IMR-90 (cell line): ENCODE results near the gene DHRS13. TPM values are rescaled to one million over a fixed set of nuclear protein-coding genes. Genes with fewer than 3 reads are reported as not detected.

Experiments used
- ATAC-seq: fragments of 200-7000 bp; cut with Tn5 transposase; 2 replicates; pipeline ENCODE4 v1.9.1; 2020; ENCODE audit warnings: low read depth, mild to moderate bottlenecking, moderate library complexity
- BruUV-seq: library from RNA; stranded (reverse); fragments of 400-500 nt; replicated peaks from 2 replicates; lab custom pipeline; 2021; lab: Mats Ljungman, UMichigan
- CTCF ChIA-PET: fragments of 300-600 bp; formaldehyde crosslinking; extraction: SDS; loops from one replicate; lab custom pipeline; 2021; ENCODE audit warnings: antibody characterized with exemption; lab: Yijun Ruan, JAX
- POLR2A ChIA-PET: fragments of 300-600 bp; sonication (Branson Sonifier 250); formaldehyde crosslinking; loops from one replicate; lab custom pipeline; 2022; ENCODE audit warnings: antibody characterized with exemption; ENCODE audit not compliant: unreplicated experiment; lab: Charles Lee
- DNase-seq: peaks from one replicate; pipeline ENCODE4 v3.0.0; 2013
- H2AFZ ChIP-seq: replicated peaks from 2 replicates; pipeline ENCODE3; 2013; ENCODE audit warnings: low read length, mild to moderate bottlenecking; ENCODE audit not compliant: poor library complexity
- H2AK5ac ChIP-seq: 2 replicates; pipeline ENCODE4 v1.6.1; 2013; ENCODE audit warnings: low read depth, low read length, inconsistent platforms
- H2AK9ac ChIP-seq: replicated peaks from 2 replicates; pipeline ENCODE3; 2013; ENCODE audit warnings: mild to moderate bottlenecking, low read depth, low read length, moderate library complexity; ENCODE audit not compliant: poor library complexity
- H2BK120ac ChIP-seq: 2 replicates; pipeline ENCODE4 v1.6.1; 2013; ENCODE audit warnings: low read depth, low read length, inconsistent platforms
- H2BK15ac ChIP-seq: 3 replicates; pipeline ENCODE4 v1.6.1; 2013; ENCODE audit warnings: low read depth, low read length, inconsistent platforms
- H2BK20ac ChIP-seq: 2 replicates; pipeline ENCODE4 v1.6.1; 2013; ENCODE audit warnings: low read depth, mild to moderate bottlenecking, inconsistent platforms, low read length, moderate library complexity
- H2BK5ac ChIP-seq: 2 replicates; pipeline ENCODE4 v1.6.1; 2013; ENCODE audit warnings: mild to moderate bottlenecking, low read depth, low read length, inconsistent platforms; ENCODE audit not compliant: poor library complexity, severe bottlenecking
- H3K14ac ChIP-seq: replicated peaks from 2 replicates; pipeline ENCODE4 v1.6.1; 2013; ENCODE audit warnings: low read depth, low read length, inconsistent platforms
- H3K18ac ChIP-seq: 2 replicates; pipeline ENCODE4 v1.6.1; 2013; ENCODE audit warnings: low read depth, low read length, control low read depth
- H3K23ac ChIP-seq: 2 replicates; pipeline ENCODE4 v1.6.1; 2013; ENCODE audit warnings: low read depth, low read length, inconsistent platforms
- H3K27ac ChIP-seq: 2 replicates; pipeline ENCODE4 v1.5.1; 2013; ENCODE audit warnings: mild to moderate bottlenecking, control low read depth, low read length; ENCODE audit not compliant: insufficient read depth
- H3K27me3 ChIP-seq: 2 replicates; pipeline ENCODE4 v1.6.1; 2013; ENCODE audit warnings: low read length; ENCODE audit not compliant: control insufficient read depth, insufficient read depth
- H3K36me3 ChIP-seq: 2 replicates; pipeline ENCODE4 v1.6.1; 2013; ENCODE audit warnings: low read length, mixed read lengths; ENCODE audit not compliant: control insufficient read depth, insufficient read depth
- H3K4ac ChIP-seq: 2 replicates; pipeline ENCODE4 v1.6.1; 2013; ENCODE audit warnings: low read depth, low read length, inconsistent platforms
- H3K4me1 ChIP-seq: 2 replicates; pipeline ENCODE4 v1.6.1; 2013; ENCODE audit warnings: low read length, mixed read lengths; ENCODE audit not compliant: control insufficient read depth, insufficient read depth
- H3K4me2 ChIP-seq: 2 replicates; pipeline ENCODE4 v1.6.1; 2013; ENCODE audit warnings: low read depth, mild to moderate bottlenecking, control low read depth, low read length, moderate library complexity
- H3K4me3 ChIP-seq: 2 replicates; pipeline ENCODE4 v1.5.1; 2013; ENCODE audit warnings: low read depth, mild to moderate bottlenecking, control low read depth, low read length, moderate library complexity; ENCODE audit not compliant: insufficient read depth
- H3K56ac ChIP-seq: 2 replicates; pipeline ENCODE4 v1.6.1; 2013; ENCODE audit warnings: low read length, inconsistent platforms; ENCODE audit not compliant: insufficient read depth; ENCODE audit errors: extremely low read depth
- H3K79me1 ChIP-seq, 2 experiments: 2 replicates each; pipeline ENCODE4 v1.6.1; 2013; ENCODE audit warnings: low read length in 2 of 2, inconsistent platforms in 1 of 2, low read depth in 1 of 2
- H3K9ac ChIP-seq: 2 replicates; pipeline ENCODE4 v1.6.1; 2013; ENCODE audit warnings: low read depth, low read length, control low read depth
- H3K9me1 ChIP-seq: 2 replicates; pipeline ENCODE4 v1.6.1; 2013; ENCODE audit warnings: low read length, inconsistent platforms; ENCODE audit not compliant: insufficient read depth
- H3K9me3 ChIP-seq: 2 replicates; pipeline ENCODE4 v1.6.1; 2013; ENCODE audit warnings: low read length; ENCODE audit not compliant: control insufficient read depth, insufficient read depth
- H4K20me1 ChIP-seq: 2 replicates; pipeline ENCODE4 v1.6.1; 2013; ENCODE audit warnings: low read length, inconsistent platforms; ENCODE audit not compliant: insufficient read depth
- H4K5ac ChIP-seq: 2 replicates; pipeline ENCODE4 v1.6.1; 2013; ENCODE audit warnings: mild to moderate bottlenecking, low read depth, low read length, control low read depth
- H4K8ac ChIP-seq, 2 experiments: 2 replicates each; pipeline ENCODE4 v1.6.1; 2013; ENCODE audit warnings: low read depth in 2 of 2, low read length in 2 of 2, control low read depth in 1 of 2, inconsistent platforms in 1 of 2
- H4K91ac ChIP-seq: 2 replicates; pipeline ENCODE4 v1.6.1; 2013; ENCODE audit warnings: low read depth, low read length, inconsistent platforms; ENCODE audit not compliant: insufficient read depth
- ELK1 ChIP-seq: fragments of 150-350 bp; IDR thresholded peaks from 2 replicates; pipeline ENCODE4 v1.6.1; 2016; ENCODE audit warnings: low read depth, mild to moderate bottlenecking, low read length, moderate library complexity, borderline replicate concordance
- MAZ ChIP-seq: IDR thresholded peaks from 2 replicates; pipeline ENCODE4 v1.6.1; 2012; ENCODE audit warnings: low read depth, mild to moderate bottlenecking, low read length, improper control_type of control experiment, moderate library complexity, borderline replicate concordance
- WGBS, 2 experiments: methylation state at CpG; one replicate each; pipeline versions ENCODE4 v1.1.5 to v1.1.7; 2013; ENCODE audit warnings: missing lambda C conversion rate in 2 of 2; ENCODE audit not compliant: insufficient read length in 1 of 2; ENCODE audit errors: extremely low coverage in 2 of 2; 5-methylcytosine and 5-hydroxymethylcytosine counted together
- dilution Hi-C: fragments of 300-500 bp; cut with HindIII; formaldehyde crosslinking; loops from one replicate; pipeline ENCODE4 v1.14.3; 2018; ENCODE audit warnings: low sequenced_read_pairs; ENCODE audit not compliant: unreplicated experiment
- in situ Hi-C: fragments of 300-500 bp; cut with MboI; formaldehyde crosslinking; loops from 3 replicates; pipeline ENCODE4 v1.14.3; 2019; ENCODE audit warnings: low sequenced_read_pairs, inconsistent platforms, mixed read lengths
- intact Hi-C: fragments of 100-400 bp; cut with micrococcal nuclease; formaldehyde crosslinking; loops from 2 replicates; pipeline ENCODE4 v1.10.0; 2022
- polyA plus RNA-seq, 3 experiments: library from polyadenylated mRNA; depleted of rRNA; stranded (reverse); fragments of >200 nt; gene quantifications; 2 replicates each; pipeline ENCODE4 v1.2.3, GENCODE V29; 2012; ENCODE audit warnings: low replicate concordance in 1 of 3
- total RNA-seq: library from RNA; depleted of rRNA; stranded (reverse); fragments of >200 nt; gene quantifications from 2 replicates; pipeline ENCODE4 v1.2.3, GENCODE V29; 2012

DHRS13 gene
- total and polyA plus RNA-seq, 2 of the 4 experiments (the other 2 are of a cell fraction) = 2.7 to 3.9 TPM

GRCh38 chr17:28950017-28950751 is 47.3 kb upstream of the DHRS13 start:
- intact Hi-C loops = no loop called here
- peak overlapping the region; percentile 14; the same call in 1 of the 2 replicates for H3K18ac ChIP-seq
- dilution Hi-C loops = no loop called here
- H3K4ac ChIP-seq = peak overlapping the region; percentile 90
- H3K4me2 ChIP-seq = peak overlapping the region; percentile 73
- H4K5ac ChIP-seq = peak overlapping the region; percentile 51
- H4K20me1 ChIP-seq = peaks cover 45% of the 10 kb centered on the region
- H3K14ac ChIP-seq = peak overlapping the region; percentile 94
- H3K36me3 ChIP-seq = no peaks in the 10 kb centered on the region
- H3K56ac ChIP-seq = peak overlapping the region; percentile 88
- DNase-seq (peak; percentile 39), ATAC-seq (peak; percentile 1; the same call in 1 of the 2 replicates)
- no peaks in the 10 kb centered on the region for H3K27me3 ChIP-seq
- H3K9me1 ChIP-seq = peaks cover 12% of the 10 kb centered on the region
- H4K8ac ChIP-seq = peak overlapping the region; percentile 70 to 86; a peak in 3 of 4 replicates
- peak overlapping the region; percentile 70 for H2BK120ac ChIP-seq
- ChIA-PET POLR2A (interaction anchor here (1.2 kb wide), 1 partner anchor 223 kb away, joined by 3 read pairs; no protein-coding TSS in a partner anchor), CTCF (interaction anchor here (0.9 to 1.2 kb wide), 3 partner anchors 15 to 223 kb away, joined by 4 to 5 read pairs (median 4); no protein-coding TSS in a partner anchor)
- WGBS, 2 experiments = 1% methylated on average over 13 of the region's 43 CpGs; no CpG with 5 or more reads in 1 of the 2 experiments
- peak overlapping the region; percentile 91 for H3K27ac ChIP-seq
- peak overlapping the region; percentile 90 for H3K9ac ChIP-seq
- peak overlapping the region; percentile 90 for H2AK5ac ChIP-seq
- H3K4me3 ChIP-seq = peak overlapping the region; percentile 92
- in situ Hi-C loops = no loop called here
- TF ChIP-seq MAZ (no peak), ELK1 (no peak)
- BruUV-seq = no TSS peak
- H4K91ac ChIP-seq = peak overlapping the region; percentile 87
- peak overlapping the region; percentile 97 for H3K23ac ChIP-seq
- H2BK20ac ChIP-seq = no peak overlapping the region
- H3K9me3 ChIP-seq = no peaks in the 10 kb centered on the region
- peak overlapping the region; percentile 82 for H2AFZ ChIP-seq
- peak overlapping the region; percentile 98 for H2AK9ac ChIP-seq
- peaks cover 0 to 37% of the 10 kb centered on the region in 2 experiments; a peak in 2 of 4 replicates for H3K79me1 ChIP-seq
- peak overlapping the region; percentile 72 for H2BK5ac ChIP-seq
- H3K4me1 ChIP-seq = peaks cover 7% of the 10 kb centered on the region
- H2BK15ac ChIP-seq = peak overlapping the region; percentile 9; the same call in 1 of the 3 replicates
